GM18505 (cell line): ENCODE data around the gene FOCAD.
"Not testable (repeated sequence)": the region's sequence is repeated elsewhere in the genome, so short reads cannot be mapped to it uniquely, and the experiment has no call there.

Source experiments
- ATAC-seq: cut with Tn5 transposase; IDR thresholded peaks from one replicate; pipeline ENCODE4 v1.9.1; 2021; ENCODE audit not compliant: unreplicated experiment
- POLR2A ChIP-seq: IDR thresholded peaks from 4 replicates; pipeline ENCODE4 v1.6.1; 2011; ENCODE audit warnings: borderline replicate concordance; ENCODE audit not compliant: insufficient read depth, insufficient read length; ENCODE audit errors: extremely low read depth

Gene FOCAD, protein sequence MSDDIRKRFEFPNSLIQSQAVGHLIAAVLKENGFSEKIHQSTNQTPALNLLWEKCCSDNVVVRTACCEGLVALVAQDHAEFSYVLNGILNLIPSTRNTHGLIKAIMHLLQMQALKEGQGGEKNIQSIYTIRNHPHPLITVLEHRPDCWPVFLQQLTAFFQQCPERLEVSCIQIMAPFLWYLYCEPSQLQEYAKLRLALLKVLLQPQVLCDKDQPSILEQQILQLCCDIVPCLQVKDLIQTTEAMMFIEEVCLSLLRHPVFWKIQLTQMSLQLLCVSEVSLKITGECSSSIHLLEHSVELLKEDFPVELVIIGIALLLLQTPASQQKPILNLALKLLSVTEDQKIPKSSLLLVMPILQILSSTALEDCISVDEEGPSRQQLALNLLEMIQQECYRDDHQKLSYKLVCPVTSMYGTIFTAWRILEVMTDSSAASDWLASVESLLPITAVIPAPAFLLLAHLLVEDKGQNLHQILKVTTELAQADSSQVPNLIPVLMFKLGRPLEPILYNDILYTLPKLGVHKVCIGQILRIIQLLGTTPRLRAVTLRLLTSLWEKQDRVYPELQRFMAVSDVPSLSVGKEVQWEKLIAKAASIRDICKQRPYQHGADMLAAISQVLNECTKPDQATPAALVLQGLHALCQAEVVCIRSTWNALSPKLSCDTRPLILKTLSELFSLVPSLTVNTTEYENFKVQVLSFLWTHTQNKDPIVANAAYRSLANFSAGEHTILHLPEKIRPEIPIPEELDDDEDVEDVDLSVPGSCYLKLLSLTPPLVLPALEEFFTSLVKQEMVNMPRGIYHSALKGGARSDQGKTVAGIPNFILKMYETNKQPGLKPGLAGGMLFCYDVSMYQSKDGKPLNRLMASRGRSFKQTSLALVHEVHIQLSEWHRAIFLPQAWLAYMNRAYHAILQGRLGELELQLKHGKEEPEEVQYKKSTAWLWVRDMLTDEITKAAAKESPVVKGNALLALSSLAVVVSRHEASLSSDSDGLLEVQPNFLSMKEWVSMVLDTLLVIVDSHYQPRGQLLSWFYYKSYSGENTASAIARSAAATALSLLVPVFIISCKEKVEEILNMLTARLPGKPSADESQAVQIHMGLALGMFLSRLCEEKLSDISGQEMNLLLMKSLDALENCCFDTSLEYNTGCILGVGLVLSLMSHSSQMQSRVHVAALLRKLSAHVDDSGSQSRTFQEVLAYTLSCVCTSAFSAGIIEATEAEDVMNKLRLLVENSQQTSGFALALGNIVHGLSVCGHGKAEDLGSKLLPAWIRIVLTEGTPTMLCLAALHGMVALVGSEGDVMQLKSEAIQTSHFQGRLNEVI (N-terminal part only)

DNA sequence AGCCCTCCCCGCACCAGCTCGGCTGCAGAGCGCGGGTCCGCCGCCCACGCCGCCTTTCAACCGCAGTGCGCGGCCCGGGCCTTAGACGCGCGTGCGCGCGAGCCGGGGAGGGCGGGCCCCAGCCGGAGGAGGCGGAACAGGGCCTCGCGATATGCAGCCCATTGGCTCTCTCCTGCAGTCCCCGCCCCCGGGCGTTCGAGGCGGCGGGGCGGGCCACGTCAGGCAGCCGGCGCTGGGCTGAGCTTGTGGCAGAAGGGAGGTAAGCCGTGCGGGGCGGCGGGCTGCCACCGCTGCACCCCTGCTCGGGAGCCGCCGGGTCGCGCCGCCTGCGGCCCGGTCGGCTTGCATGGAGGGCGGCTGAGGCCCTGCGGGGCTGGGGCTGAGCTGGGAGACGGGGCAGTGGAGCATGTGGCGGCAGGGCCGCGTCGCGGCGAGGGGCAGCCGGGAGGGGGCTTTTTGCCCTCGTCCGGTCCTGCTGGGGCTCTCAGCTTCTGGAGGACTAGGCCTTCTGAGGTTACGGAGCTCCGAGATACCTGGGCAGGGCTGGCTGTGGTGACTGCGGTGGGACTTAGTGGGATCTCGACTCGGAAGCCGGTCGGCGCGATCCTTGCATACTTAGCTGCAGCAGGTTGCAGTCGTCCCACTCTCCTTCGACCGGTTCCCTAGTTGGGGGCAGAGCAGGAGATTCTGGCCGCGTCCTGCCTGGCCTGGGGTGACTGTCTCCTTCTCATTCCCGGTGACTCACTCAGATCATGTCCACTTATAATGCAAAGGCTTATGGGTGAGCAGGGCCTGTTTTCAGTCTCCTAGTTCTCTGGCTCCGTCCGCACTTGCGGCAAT lies at the start of gene FOCAD:
FOCAD (plus strand) TSS at position 225 of the 840 bp plus-strand sequence. CDS start 31,095 bp downstream, outside the sequence.
- TF ChIP-seq POLR2A, result peak; percentile 95
- ATAC-seq, result peak; percentile 99

DNA sequence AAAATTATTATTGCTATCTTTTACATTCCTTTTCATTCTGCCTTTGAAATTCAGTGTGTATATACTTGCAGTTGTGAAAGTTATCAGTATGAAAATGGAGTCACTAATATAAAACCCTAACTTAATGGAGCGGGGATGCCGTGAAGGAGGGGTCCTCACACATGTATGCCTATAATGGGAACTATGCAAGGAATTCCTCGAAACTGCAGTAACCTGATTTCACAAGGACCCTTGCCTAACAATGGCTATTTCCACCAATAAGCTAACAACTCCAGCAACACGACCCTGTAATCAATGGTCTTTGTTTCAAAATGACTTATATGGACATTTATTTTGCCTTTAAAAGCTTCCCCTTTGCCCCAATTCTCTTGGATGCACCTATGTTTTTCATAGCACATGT lies 49.2 kb upstream of the FOCAD start:
- no peak for TF ChIP-seq POLR2A
- ATAC-seq, result no peak

DNA sequence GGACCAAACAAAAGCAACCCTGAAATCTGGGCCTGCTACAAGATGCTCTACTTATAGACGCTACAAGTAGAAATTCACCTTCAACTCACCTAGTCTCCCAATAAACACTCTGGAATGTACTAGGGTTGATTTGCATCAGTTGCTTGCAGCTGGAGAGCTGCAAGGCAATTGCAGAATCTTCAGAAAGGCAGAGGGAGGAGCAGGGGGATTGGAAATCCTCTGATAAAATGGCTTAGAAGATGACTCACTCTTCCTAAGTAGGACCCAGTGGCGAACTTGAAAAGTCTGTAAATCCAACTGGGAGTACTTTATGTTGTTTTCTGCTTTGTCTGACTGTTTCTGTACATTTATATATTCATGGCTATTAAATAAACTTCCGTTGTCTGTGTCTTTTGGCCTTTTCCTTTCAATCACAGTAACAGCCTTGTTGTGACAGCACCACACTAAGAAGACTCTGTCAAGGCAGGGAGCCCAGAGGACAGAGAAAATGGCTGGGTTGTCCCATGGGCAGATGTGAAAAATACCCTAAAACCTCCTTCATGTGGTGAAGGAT lies 47.1 kb upstream of the FOCAD start:
- no peak for ATAC-seq
- no peak for TF ChIP-seq POLR2A

DNA sequence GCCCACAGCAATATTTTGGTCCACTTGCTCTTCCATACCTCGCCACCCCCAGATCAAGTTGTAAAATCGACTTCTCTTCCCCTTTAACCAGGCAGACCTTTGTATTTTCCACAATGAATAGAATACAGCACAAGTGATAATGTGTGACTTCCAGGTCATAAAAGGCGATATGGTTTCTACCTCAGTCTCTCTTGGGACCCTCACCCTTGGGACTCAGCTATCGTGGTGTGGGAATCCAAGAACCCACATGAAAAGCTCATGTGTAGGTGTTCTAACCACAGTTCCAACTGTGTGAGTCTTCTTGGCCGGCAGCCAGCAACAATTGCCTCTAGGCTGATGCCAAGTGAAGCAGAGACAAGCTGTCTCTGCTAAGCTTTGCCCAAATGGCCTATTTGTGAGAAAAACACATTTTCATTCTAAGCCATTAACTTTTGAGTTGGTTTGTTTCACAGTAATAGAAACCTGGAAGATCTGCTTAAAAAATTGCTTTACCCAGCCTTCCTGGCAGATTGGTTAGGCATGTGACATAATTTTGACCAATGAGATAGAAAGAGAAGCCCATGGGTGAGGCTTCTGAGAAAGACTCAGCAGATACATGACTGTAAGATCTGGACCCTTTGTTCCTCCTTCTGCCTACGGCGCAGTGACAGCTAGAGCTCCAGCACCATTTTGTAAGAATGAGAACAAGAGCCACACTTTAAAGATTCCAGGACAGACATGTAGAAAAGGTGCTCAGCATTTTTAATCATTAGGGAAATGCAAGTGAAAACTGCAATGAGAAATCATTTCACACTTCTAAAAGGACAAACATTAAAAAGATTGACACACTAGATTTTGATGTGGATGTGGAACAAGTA lies 43.5 kb upstream of the FOCAD start:
- TF ChIP-seq POLR2A, result no peak
- peak; percentile 92 for ATAC-seq

DNA sequence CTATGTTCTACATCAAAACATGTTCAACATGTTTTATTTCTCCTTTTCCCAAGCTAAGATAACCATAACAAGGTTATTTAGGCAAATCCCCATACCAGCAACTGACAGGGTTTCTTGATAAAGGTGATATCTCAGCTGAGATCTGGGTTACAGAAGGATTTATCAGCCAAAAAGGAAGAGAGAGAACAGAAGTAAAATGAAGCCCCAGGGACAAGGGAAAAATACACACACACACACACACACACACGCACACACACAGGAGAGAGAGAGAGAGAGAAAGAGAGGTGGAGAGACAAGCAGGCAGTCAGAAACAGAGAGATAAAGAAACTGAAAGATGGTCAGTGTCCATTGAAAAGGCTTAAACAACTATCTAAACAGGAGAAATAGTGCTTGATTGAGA lies 42.0 kb upstream of the FOCAD start:
- no peak for ATAC-seq
- TF ChIP-seq POLR2A, result no peak

DNA sequence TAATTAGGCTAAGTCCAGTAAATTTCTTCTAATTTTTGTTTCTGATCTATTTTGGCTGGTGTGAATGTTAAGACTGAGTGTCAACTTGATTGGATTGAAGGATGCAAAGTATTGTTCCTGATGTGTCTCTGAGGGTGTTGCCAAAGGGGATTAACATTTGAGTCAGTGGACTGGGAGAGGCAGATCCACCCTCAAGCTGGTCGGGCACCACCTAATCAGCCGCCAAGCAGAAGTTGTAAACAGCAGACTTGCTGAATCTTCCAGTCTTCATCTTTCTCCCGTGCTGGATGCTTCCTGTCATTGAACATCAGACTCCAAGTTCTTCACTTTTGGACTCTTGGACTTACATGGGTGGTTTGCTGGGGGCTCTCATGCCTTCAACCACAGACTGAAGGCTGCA lies 40.4 kb upstream of the FOCAD start:
- no peak for ATAC-seq

DNA sequence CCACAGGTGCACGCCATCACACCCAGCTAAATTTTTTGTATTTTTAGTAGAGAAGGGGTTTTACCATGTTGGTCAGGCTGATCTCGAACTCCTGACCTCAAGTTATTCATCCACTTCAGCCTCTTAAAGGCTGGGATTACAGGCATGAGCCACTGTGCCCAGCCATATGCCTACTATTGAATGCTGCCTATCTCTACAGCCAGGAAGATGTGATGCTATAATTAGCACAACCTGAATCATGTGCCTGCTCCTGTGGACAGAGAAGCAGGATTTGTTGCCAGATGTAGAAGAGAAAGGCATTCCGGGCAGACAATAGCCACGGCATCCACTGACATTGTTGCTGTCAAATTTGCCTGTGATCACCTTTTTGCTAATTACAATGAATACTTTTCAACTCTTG lies 37.4 kb upstream of the FOCAD start:
- ATAC-seq, result no peak
- TF ChIP-seq POLR2A, result no peak

More for the DNA sequence above, 40.4 kb upstream of the FOCAD start:
- no peak for TF ChIP-seq POLR2A

DNA sequence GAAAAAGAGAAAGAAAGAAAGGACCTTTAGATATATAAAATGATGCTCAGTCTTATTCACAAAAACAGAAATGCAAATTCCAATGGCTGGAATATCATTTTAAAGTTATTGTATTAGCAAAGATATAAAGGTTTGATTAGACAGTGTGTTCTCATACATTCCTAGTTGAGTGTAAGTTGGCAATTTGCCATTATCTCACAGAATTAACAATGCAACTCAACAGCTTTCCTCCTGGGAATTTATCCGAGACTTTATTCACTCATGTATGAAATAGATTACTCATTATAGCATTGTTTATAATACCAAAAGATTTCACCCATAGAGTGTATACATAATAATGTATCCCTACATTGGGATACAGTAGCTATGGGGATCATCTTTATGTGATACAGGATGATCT lies 34.7 kb upstream of the FOCAD start:
- ATAC-seq, result no peak
- TF ChIP-seq POLR2A, result no peak

DNA sequence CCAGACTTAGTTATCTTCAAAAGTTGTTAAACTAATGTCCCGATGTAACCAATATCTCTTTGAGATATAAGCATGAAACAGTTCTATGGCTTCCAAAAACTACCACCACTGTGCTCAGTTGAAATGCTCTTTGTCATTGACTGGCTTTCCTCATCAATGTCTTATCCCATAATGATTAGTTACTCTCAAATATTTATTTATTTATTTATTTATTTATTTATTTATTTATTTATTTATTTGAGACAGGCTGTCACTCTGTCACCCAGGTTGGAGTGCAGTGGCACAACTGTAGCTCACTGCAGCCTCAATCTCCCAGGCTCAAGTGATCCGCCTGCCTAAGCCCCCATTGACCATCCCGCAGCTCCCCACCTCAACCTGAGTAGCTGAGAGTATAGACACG lies 33.7 kb upstream of the FOCAD start:
- no peak for ATAC-seq
- no peak for TF ChIP-seq POLR2A

DNA sequence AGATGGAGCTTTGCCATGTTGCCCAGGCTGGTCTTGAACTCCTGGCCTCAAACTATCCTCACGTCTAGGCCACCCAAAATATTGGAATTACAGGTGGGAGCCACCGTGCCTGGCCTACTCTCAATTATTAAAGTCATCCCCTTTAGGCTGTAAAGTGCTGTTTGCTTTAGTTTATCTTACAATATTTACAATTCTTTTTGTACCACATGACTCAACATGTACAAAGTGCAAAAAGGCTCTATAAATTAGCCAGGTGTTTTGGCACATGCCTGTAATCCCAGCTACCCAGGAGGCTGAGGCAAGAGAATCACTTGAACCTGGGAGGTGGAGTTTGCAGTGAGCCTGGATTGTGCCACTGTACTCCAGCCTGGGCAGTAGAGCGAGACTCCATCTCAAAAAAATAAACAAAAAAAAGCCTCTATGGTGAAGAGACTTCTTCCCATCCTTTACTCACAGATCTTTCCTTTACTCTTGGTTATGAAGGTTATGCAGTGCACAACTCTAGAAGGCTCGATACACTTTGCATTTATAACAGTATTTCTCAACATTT lies 33.2 kb upstream of the FOCAD start:
- TF ChIP-seq POLR2A, result no peak
- ATAC-seq, result no peak

DNA sequence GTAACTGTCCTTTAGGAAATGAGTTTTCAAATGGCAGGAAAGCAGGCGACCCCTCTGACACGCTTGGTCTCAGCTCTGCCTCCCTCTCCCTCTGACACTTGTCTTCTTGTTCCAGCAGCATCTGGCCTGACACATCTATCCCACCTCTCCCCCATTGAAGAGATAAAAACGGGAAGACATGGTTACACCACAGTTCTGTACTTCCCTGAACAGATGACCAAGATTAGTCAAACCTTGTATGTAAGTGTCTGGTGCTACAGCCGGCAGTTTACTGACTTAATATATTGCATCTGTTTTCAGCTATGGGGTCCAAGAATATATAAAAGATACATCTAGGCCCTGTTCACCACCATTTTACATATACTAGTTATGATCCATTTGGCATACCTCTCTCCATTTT lies 32.1 kb upstream of the FOCAD start:
- no peak for ATAC-seq
- no peak for TF ChIP-seq POLR2A

DNA sequence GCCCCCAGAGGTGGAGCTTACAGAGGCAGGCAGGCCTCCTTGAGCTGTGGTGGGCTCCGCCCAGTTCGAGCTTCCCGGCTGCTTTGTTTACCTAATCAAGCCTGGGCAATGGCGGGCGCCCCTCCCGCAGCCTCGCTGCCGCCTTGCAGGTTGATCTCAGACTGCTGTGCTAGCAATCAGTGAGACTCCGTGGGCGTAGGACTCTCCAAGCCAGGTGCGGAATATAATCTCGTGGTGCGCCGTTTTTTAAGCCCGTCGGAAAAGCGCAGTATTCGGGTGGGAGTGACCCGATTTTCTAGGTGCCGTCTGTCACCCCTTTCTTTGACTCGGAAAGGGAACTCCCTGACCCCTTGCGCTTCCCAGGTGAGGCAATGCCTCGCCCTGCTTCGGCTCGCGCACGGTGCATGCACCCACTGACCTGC lies 25.8 kb upstream of the FOCAD start:
- not testable (repeated sequence) for ATAC-seq
